ENCODE data around the gene CAT. TPM values are rescaled to one million over a fixed set of nuclear protein-coding genes. Genes with fewer than 3 reads are reported as not detected.

CAT gene
- total RNA-seq, 1 donor from 2014 or later, result not detected

- TF ChIP-seq EZH2 (IDR thresholded peaks at IDR 0.05), result no peak
- TF ChIP-seq, protein P1, sequence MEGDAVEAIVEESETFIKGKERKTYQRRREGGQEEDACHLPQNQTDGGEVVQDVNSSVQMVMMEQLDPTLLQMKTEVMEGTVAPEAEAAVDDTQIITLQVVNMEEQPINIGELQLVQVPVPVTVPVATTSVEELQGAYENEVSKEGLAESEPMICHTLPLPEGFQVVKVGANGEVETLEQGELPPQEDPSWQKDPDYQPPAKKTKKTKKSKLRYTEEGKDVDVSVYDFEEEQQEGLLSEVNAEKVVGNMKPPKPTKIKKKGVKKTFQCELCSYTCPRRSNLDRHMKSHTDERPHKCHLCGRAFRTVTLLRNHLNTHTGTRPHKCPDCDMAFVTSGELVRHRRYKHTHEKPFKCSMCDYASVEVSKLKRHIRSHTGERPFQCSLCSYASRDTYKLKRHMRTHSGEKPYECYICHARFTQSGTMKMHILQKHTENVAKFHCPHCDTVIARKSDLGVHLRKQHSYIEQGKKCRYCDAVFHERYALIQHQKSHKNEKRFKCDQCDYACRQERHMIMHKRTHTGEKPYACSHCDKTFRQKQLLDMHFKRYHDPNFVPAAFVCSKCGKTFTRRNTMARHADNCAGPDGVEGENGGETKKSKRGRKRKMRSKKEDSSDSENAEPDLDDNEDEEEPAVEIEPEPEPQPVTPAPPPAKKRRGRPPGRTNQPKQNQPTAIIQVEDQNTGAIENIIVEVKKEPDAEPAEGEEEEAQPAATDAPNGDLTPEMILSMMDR (IDR thresholded peaks at IDR 0.05), result no peak
- no peak for TF ChIP-seq EZH2phosphoT487 (IDR thresholded peaks at IDR 0.05)
- Histone ChIP-seq H3K36me3 (no peaks in the 10 kb centered on the region), H3K9ac (no peak overlapping the region), H3K4me3 (no peak overlapping the region), H3K9me3 (ENCODE audit: low read depth) (no peaks in the 10 kb centered on the region), H3K4me1 (no peaks in the 10 kb centered on the region), H2AFZ (replicated peaks) (no peak overlapping the region), H3K27ac (no peak overlapping the region), H3K4me2 (no peak overlapping the region), H3K27me3 (no peaks in the 10 kb centered on the region), H3K79me2 (ENCODE audit: low read depth) (no peaks in the 10 kb centered on the region), H4K20me1 (ENCODE audit: low read depth) (no peaks in the 10 kb centered on the region), H3F3A (ENCODE audit: low read depth) (no peaks in the 10 kb centered on the region)
- DNase-seq (ENCODE audit: low spot score), result no peak
- H3K4me1 Mint-ChIP-seq, result no peaks in the 10 kb centered on the region
- no peak overlapping the region for H3K4me3 Mint-ChIP-seq
- H3K27ac Mint-ChIP-seq, result no peak overlapping the region
- H3K27me3 Mint-ChIP-seq (ENCODE audit: insufficient read depth, low read depth), result peaks cover 7% of the 10 kb centered on the region
- no peaks in the 10 kb centered on the region for H3K9me3 Mint-ChIP-seq
- no peaks in the 10 kb centered on the region for H3K36me3 Mint-ChIP-seq
Observed at GRCh38 chr11:34446386-34446785, 7.7 kb downstream of the CAT start.

DNA sequence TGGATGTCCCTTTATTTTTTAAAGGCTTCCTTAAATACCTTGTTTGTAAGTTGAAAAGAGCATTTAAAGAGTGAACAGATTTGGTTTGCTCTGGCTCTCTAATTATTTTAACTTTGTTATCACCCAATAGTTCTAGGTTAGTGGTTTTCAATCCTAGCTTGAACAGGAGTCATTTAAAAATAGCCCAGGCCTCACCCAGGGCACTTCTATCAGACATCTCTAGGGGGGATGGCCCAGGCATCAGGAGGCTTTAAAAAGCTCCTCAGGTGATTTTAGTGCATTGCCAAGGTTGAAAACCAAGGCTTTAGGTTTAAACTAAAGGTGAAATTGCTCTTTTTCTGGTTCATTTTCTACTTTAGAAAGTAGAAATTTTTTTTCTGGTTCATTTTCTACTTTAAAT is 8.3 kb downstream of the CAT start:
- Histone ChIP-seq H3K9me3 (ENCODE audit: low read depth) (no peaks in the 10 kb centered on the region), H3K9ac (no peak overlapping the region), H3F3A (ENCODE audit: low read depth) (no peaks in the 10 kb centered on the region), H3K4me3 (no peak overlapping the region), H3K27me3 (no peaks in the 10 kb centered on the region), H2AFZ (replicated peaks) (no peak overlapping the region), H3K4me1 (no peaks in the 10 kb centered on the region), H3K27ac (no peak overlapping the region), H3K4me2 (no peak overlapping the region), H3K79me2 (ENCODE audit: low read depth) (no peaks in the 10 kb centered on the region), H3K36me3 (no peaks in the 10 kb centered on the region), H4K20me1 (ENCODE audit: low read depth) (no peaks in the 10 kb centered on the region)
- no peaks in the 10 kb centered on the region for H3K4me1 Mint-ChIP-seq
- H3K27ac Mint-ChIP-seq, result no peak overlapping the region
- H3K9me3 Mint-ChIP-seq, result no peaks in the 10 kb centered on the region
- no peak overlapping the region for H3K4me3 Mint-ChIP-seq
- peaks cover 7% of the 10 kb centered on the region for H3K27me3 Mint-ChIP-seq (ENCODE audit: insufficient read depth, low read depth)
- no peaks in the 10 kb centered on the region for H3K36me3 Mint-ChIP-seq
- TF ChIP-seq EZH2 (IDR thresholded peaks at IDR 0.05), result no peak
- no peak for TF ChIP-seq EZH2phosphoT487 (IDR thresholded peaks at IDR 0.05)
- TF ChIP-seq, protein P1 (IDR thresholded peaks at IDR 0.05), result no peak
- DNase-seq (ENCODE audit: low spot score), result no peak

GRCh38 chr11:34448223-34448994 is 9.7 kb downstream of the CAT start:
- H3K4me1 Mint-ChIP-seq, result no peaks in the 10 kb centered on the region
- H3F3A ChIP-seq (ENCODE audit: low read depth), result no peaks in the 10 kb centered on the region
- no peaks in the 10 kb centered on the region for H3K4me1 ChIP-seq
- H3K27me3 Mint-ChIP-seq (ENCODE audit: insufficient read depth, low read depth), result peaks cover 7% of the 10 kb centered on the region
- no peak overlapping the region for H3K4me3 Mint-ChIP-seq
- no peak overlapping the region for H3K27ac ChIP-seq
- no peaks in the 10 kb centered on the region for H3K9me3 ChIP-seq (ENCODE audit: low read depth)
- H3K27me3 ChIP-seq, result no peaks in the 10 kb centered on the region
- TF ChIP-seq, protein P1 (IDR thresholded peaks at IDR 0.05), result no peak
- TF ChIP-seq EZH2phosphoT487 (IDR thresholded peaks at IDR 0.05) (no peak), EZH2 (IDR thresholded peaks at IDR 0.05) (no peak)
- H3K4me3 ChIP-seq, result no peak overlapping the region
- H3K36me3 ChIP-seq, result no peaks in the 10 kb centered on the region
- no peak overlapping the region for H3K4me2 ChIP-seq
- no peak overlapping the region for H3K9ac ChIP-seq
- H2AFZ ChIP-seq (replicated peaks), result peak overlapping the region; percentile 56
- H3K36me3 Mint-ChIP-seq, result no peaks in the 10 kb centered on the region
- DNase-seq (ENCODE audit: low spot score), result no peak
- H3K9me3 Mint-ChIP-seq, result no peaks in the 10 kb centered on the region
- no peaks in the 10 kb centered on the region for H3K79me2 ChIP-seq (ENCODE audit: low read depth)
- H4K20me1 ChIP-seq (ENCODE audit: low read depth), result no peaks in the 10 kb centered on the region
- H3K27ac Mint-ChIP-seq, result no peak overlapping the region

Measured in neural progenitor cell (in vitro differentiated cells).